Measurements from ENCODE around the gene PCSK5. TPM values are rescaled to one million over a fixed set of nuclear protein-coding genes. Genes with fewer than 3 reads are reported as not detected.

Gene PCSK5
- total RNA-seq, 4 donors from 2014 or later: 9.6 to 41.8 (median 15.1) TPM

- TF ChIP-seq POLR2A (IDR thresholded peaks at IDR 0.05) (no peak), CTCF (IDR thresholded peaks at IDR 0.05) (no peak)
- 76 to 89% methylated on average over 1 of the region's 1 CpG for WGBS, 2 donors
- Histone ChIP-seq H3K9me3 (no peaks in the 10 kb centered on the region), H3K4me3 (replicated peaks in 1 of 3) (no peak overlapping the region), H3K36me3 (no peaks in the 10 kb centered on the region), H3K27me3 (no peaks in the 10 kb centered on the region), H3K4me1 (no peaks in the 10 kb centered on the region), H3K27ac (no peak overlapping the region)
- intact Hi-C loops (cut with DNase I): no loop called here
- no peak for DNase-seq
Observed at GRCh38 chr9:76342201-76342600, 451.7 kb downstream of the PCSK5 start.

DNA sequence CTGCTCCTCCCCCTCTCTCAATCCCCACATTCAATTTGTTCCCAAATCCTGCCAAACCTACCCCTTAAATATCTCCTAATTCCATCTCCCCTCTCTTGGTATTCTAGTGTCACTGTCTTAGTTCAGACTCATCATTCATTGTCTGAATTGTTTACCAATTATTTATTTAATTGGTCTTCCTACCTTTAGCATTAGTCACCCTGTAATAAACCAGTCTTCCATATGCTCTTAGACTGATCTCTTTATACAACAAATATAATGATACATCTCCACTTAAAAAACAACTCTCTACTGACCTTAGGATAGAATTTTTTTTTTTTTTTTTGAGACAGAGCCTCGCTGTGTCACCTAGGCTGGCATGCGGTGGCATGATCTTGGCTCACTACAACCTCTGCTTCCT lies 452.4 kb downstream of the PCSK5 start:
- Histone ChIP-seq H3K4me1 (no peaks in the 10 kb centered on the region), H3K9me3 (no peaks in the 10 kb centered on the region), H3K36me3 (no peaks in the 10 kb centered on the region), H3K27me3 (no peaks in the 10 kb centered on the region), H3K4me3 (replicated peaks in 1 of 3) (no peak overlapping the region), H3K27ac (no peak overlapping the region)
- WGBS, 2 donors: 94 to 96% methylated on average over 2 of the region's 2 CpGs
- intact Hi-C loops (cut with DNase I): no loop called here
- no peak for DNase-seq
- no peak for TF ChIP-seq CTCF (IDR thresholded peaks at IDR 0.05)
- TF ChIP-seq POLR2A (IDR thresholded peaks at IDR 0.05): no peak

GRCh38 chr9:76349865-76350264 lies 459.4 kb downstream of the PCSK5 start:
- H3K27ac ChIP-seq: no peak overlapping the region
- TF ChIP-seq CTCF (IDR thresholded peaks at IDR 0.05): no peak
- no peak for TF ChIP-seq POLR2A (IDR thresholded peaks at IDR 0.05)
- H3K4me3 ChIP-seq (replicated peaks in 1 of 3): no peak overlapping the region
- no peak for DNase-seq
- H3K27me3 ChIP-seq: no peaks in the 10 kb centered on the region
- H3K36me3 ChIP-seq: no peaks in the 10 kb centered on the region
- 80 to 92% methylated on average over 1 of the region's 1 CpG for WGBS, 2 donors
- H3K4me1 ChIP-seq: no peaks in the 10 kb centered on the region
- intact Hi-C loops (cut with DNase I): no loop called here
- H3K9me3 ChIP-seq: no peaks in the 10 kb centered on the region

DNA sequence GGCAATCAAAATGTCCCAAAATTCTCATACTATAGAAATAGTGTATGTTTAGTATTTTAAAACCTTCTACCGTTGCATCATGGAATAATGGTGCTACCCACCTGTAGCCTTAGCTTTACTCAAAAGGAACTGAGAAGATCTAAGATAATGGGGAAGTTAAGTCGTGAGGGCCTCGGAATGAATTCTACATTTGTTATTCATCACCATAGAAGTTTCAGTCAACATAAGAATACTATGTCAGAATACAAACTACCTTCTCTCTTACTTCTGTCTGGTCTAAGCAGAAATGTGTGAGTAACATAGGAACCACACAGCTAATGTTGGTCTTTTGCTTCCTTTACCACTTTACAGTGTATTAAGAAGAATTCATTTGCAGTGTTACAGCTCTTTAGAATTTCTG lies 460.5 kb downstream of the PCSK5 start:
- H3K4me3 ChIP-seq (replicated peaks in 1 of 3): no peak overlapping the region
- TF ChIP-seq POLR2A (IDR thresholded peaks at IDR 0.05): no peak
- no peak for TF ChIP-seq CTCF (IDR thresholded peaks at IDR 0.05)
- intact Hi-C loops (cut with DNase I): no loop called here
- H3K27me3 ChIP-seq: no peaks in the 10 kb centered on the region
- 63 to 71% methylated on average over 3 of the region's 3 CpGs for WGBS, 2 donors
- H3K36me3 ChIP-seq: no peaks in the 10 kb centered on the region
- H3K9me3 ChIP-seq: no peaks in the 10 kb centered on the region
- no peak for DNase-seq
- H3K27ac ChIP-seq: no peak overlapping the region
- H3K4me1 ChIP-seq: no peaks in the 10 kb centered on the region

- WGBS, 2 donors: 72 to 84% methylated on average over 4 of the region's 4 CpGs
- H3K4me3 ChIP-seq (replicated peaks in 1 of 3): no peak overlapping the region
- no peaks in the 10 kb centered on the region for H3K9me3 ChIP-seq
- no peaks in the 10 kb centered on the region for H3K27me3 ChIP-seq
- no peak for TF ChIP-seq CTCF (IDR thresholded peaks at IDR 0.05)
- no peak for TF ChIP-seq POLR2A (IDR thresholded peaks at IDR 0.05)
- no peak for DNase-seq
- H3K36me3 ChIP-seq: no peaks in the 10 kb centered on the region
- H3K4me1 ChIP-seq: no peaks in the 10 kb centered on the region
- no peak overlapping the region for H3K27ac ChIP-seq
- intact Hi-C loops (cut with DNase I): no loop called here
Observed at GRCh38 chr9:76352026-76352620, 461.6 kb downstream of the PCSK5 start.
